Liver (tissue), 9 donors: ENCODE measurements around the gene MALT1. TPM values are rescaled to one million over a fixed set of nuclear protein-coding genes. Genes with fewer than 3 reads are reported as not detected.

Experiments used
- DNase-seq: peaks from one replicate; pipeline ENCODE4 v3.0.0-alpha.2; 2017; ENCODE audit warnings: low spot score
- H3K27ac ChIP-seq, 2 donors: one replicate each; pipeline ENCODE4 v1.7.0; 2013; ENCODE audit warnings: inconsistent platforms in 2 of 2, low read length in 2 of 2, control low read depth in 1 of 2, low read depth in 1 of 2, mild to moderate bottlenecking in 1 of 2
- H3K27me3 ChIP-seq, 4 donors: one replicate each; pipeline versions ENCODE4 v1.6.1 to v1.7.0; 2013; ENCODE audit warnings: low read length in 3 of 4, inconsistent platforms in 1 of 4, mild to moderate bottlenecking in 1 of 4, moderate library complexity in 1 of 4; ENCODE audit not compliant: control insufficient read depth in 4 of 4, insufficient read depth in 4 of 4
- H3K36me3 ChIP-seq, 4 donors: one replicate each; pipeline versions ENCODE4 v1.6.1 to v1.7.0; 2013; ENCODE audit warnings: low read length in 3 of 4, mild to moderate bottlenecking in 3 of 4, low read depth in 1 of 4, moderate library complexity in 1 of 4; ENCODE audit not compliant: control insufficient read depth in 4 of 4, insufficient read depth in 3 of 4
- H3K4me1 ChIP-seq, 4 donors: one replicate each; pipeline versions ENCODE4 v1.6.1 to v1.7.0; 2013; ENCODE audit warnings: low read length in 3 of 4, mild to moderate bottlenecking in 3 of 4, moderate library complexity in 1 of 4; ENCODE audit not compliant: control insufficient read depth in 4 of 4, insufficient read depth in 4 of 4
- H3K4me3 ChIP-seq, 3 donors: one replicate each; pipeline versions ENCODE4 v1.6.1 to v1.7.0; 2013; ENCODE audit warnings: low read length in 3 of 3, control low read depth in 1 of 3, low read depth in 1 of 3, mild to moderate bottlenecking in 1 of 3
- H3K9ac ChIP-seq, 2 donors: one replicate each; pipeline ENCODE4 v1.7.0; 2013; ENCODE audit warnings: low read length in 2 of 2, mild to moderate bottlenecking in 2 of 2, moderate library complexity in 2 of 2, control low read depth in 1 of 2, low read depth in 1 of 2
- H3K9me3 ChIP-seq, 4 donors: one replicate each; pipeline versions ENCODE4 v1.6.1 to v1.7.0; 2013; ENCODE audit warnings: low read length in 3 of 4; ENCODE audit not compliant: control insufficient read depth in 4 of 4
- ATF3 ChIP-seq: IDR thresholded peaks from 2 replicates; pipeline ENCODE4 v1.6.1; 2016; ENCODE audit warnings: antibody characterized with exemption
- EGR1 ChIP-seq, 2 donors: IDR thresholded peaks; 2 replicates each; pipeline ENCODE4 v1.6.1; 2016 to 2018; ENCODE audit warnings: antibody characterized with exemption in 2 of 2, low read depth in 2 of 2
- FOXA1 ChIP-seq: IDR thresholded peaks from 2 replicates; pipeline ENCODE4 v1.6.1; 2016; ENCODE audit warnings: antibody characterized with exemption
- FOXA2 ChIP-seq: IDR thresholded peaks from 2 replicates; pipeline ENCODE4 v1.6.1; 2016; ENCODE audit warnings: antibody characterized with exemption
- GABPA ChIP-seq, 2 donors: IDR thresholded peaks in 1 of 2; conservative IDR thresholded peaks in 1 of 2; 2 replicates each; pipeline ENCODE4 v1.6.1; 2016; ENCODE audit warnings: antibody characterized with exemption in 2 of 2, mild to moderate bottlenecking in 1 of 2, moderate library complexity in 1 of 2
- HNF4A ChIP-seq, 2 donors: conservative IDR thresholded peaks; 2 replicates each; pipeline ENCODE4 v1.6.1; 2016; ENCODE audit warnings: antibody characterized with exemption in 2 of 2, mild to moderate bottlenecking in 2 of 2
- HNF4G ChIP-seq: IDR thresholded peaks from 2 replicates; pipeline ENCODE4 v1.6.1; 2016; ENCODE audit warnings: antibody characterized with exemption
- JUND ChIP-seq, 2 donors: IDR thresholded peaks; 2 replicates each; pipeline ENCODE4 v1.6.1; 2016; ENCODE audit warnings: antibody characterized with exemption in 2 of 2
- NR2F2 ChIP-seq: IDR thresholded peaks from 2 replicates; pipeline ENCODE4 v1.6.1; 2016; ENCODE audit warnings: antibody characterized with exemption
- RAD21 ChIP-seq, 2 donors: IDR thresholded peaks; 2 replicates each; pipeline ENCODE4 v1.6.1; 2016; ENCODE audit warnings: antibody characterized with exemption in 2 of 2, mild to moderate bottlenecking in 2 of 2
- RXRA ChIP-seq, 2 donors: IDR thresholded peaks; 2 replicates each; pipeline ENCODE4 v1.6.1; 2017 to 2018; ENCODE audit warnings: antibody characterized with exemption in 2 of 2, mild to moderate bottlenecking in 1 of 2
- SP1 ChIP-seq: IDR thresholded peaks from 2 replicates; pipeline ENCODE4 v1.6.1; 2018; ENCODE audit warnings: antibody characterized with exemption, mild to moderate bottlenecking
- TAF1 ChIP-seq: conservative IDR thresholded peaks from 2 replicates; pipeline ENCODE4 v1.6.1; 2016; ENCODE audit warnings: antibody characterized with exemption, mild to moderate bottlenecking
- YY1 ChIP-seq: IDR thresholded peaks from 2 replicates; pipeline ENCODE4 v1.6.1; 2016; ENCODE audit warnings: antibody characterized with exemption, mild to moderate bottlenecking
- WGBS: extraction: QIAGEN DNeasy Blood & Tissue Kit; methylation state at CpG from one replicate; pipeline ENCODE4 v1.1.7; 2013; 5-methylcytosine and 5-hydroxymethylcytosine counted together
- polyA plus RNA-seq, 2 donors: library from polyadenylated mRNA; stranded (reverse) in 1 of 2; unstranded in 1 of 2; fragments of 200-250 nt in 1 of 2; fragments of >200 nt in 1 of 2; fragmentation: Nextera tagmentation in 1 of 2; extraction: Ambion mirVana in 1 of 2; gene quantifications; one replicate each; pipeline versions ENCODE4 v1.2.1 to v1.2.3, GENCODE V29; 2013 to 2015
- total RNA-seq, 2 donors: library from RNA; depleted of rRNA; stranded (reverse); fragments of >200 nt; gene quantifications; one replicate each; pipeline ENCODE4 v1.2.3, GENCODE V29; 2014
- TF ChIP-seq, protein P1 (sequence below): IDR thresholded peaks from 2 replicates; pipeline ENCODE4 v1.6.1; 2016; ENCODE audit warnings: antibody characterized with exemption, mild to moderate bottlenecking
- TF ChIP-seq, protein P2 (sequence below): fragments of 150-350 bp; IDR thresholded peaks from 2 replicates; pipeline ENCODE4 v1.5.1; 2017; ENCODE audit warnings: improper control_type of control experiment, low read depth, low read length; ENCODE audit not compliant: missing input control
- TF ChIP-seq, protein P3 (sequence below): IDR thresholded peaks from 2 replicates; pipeline ENCODE4 v1.6.1; 2016; ENCODE audit warnings: antibody characterized with exemption
- TF ChIP-seq, protein P4 (sequence below): IDR thresholded peaks from 2 replicates; pipeline ENCODE4 v1.6.1; 2016; ENCODE audit warnings: antibody characterized with exemption
- donor health status: healthy.
- donor health status: healthy.
- donor health status: healthy.
- donor health status: healthy.
- donor health status: healthy.

MALT1 gene
- total and polyA plus RNA-seq, 4 donors = 3.1 to 27.3 (median 6.4) TPM

DNA sequence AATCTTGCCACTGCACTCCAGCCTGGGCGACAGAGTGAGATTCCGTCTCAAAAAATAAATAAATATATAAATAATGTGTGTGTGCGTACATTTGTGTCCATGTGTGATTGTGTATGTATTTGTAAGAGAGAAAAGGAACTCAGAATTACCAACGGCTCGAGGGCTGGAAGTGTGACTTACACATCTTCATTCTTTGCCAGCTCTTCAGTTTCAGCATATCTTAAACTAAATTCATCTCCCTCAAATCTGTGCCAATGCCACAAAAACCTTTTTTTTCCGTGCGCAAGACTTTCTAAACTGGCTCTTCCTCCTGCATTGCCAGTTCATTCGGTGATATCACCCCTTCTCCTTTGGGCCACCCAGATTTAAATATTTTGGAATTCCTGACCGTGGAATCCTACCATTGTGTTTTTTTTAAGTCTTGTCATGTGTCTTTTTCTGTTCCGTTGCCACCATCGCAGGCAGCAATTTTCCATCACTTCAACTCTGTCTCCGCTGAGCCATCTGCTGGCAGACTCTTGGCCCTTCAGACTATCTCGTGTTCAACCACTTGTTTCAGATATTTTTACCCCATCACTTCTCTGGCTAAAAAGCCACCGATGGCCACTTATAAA, 116.4 kb downstream of the MALT1 start:
- Histone ChIP-seq H3K4me1 (no peaks in the 10 kb centered on the region), H3K9me3 (no peaks in the 10 kb centered on the region), H3K4me3 (no peak overlapping the region), H3K36me3 (no peaks in the 10 kb centered on the region), H3K9ac (no peak overlapping the region), H3K27ac (no peak overlapping the region), H3K27me3 (no peaks in the 10 kb centered on the region)
- no peak for DNase-seq
- TF ChIP-seq SP1 (no peak), RXRA (IDR thresholded peaks at IDR 0.05) (no peak), GABPA (IDR thresholded peaks at IDR 0.05 in 1 of 2, conservative IDR thresholded peaks at IDR 0.05 in 1 of 2) (no peak), FOXA1 (no peak), RAD21 (IDR thresholded peaks at IDR 0.05) (no peak), TAF1 (no peak), YY1 (no peak), JUND (IDR thresholded peaks at IDR 0.05) (no peak), HNF4A (conservative IDR thresholded peaks at IDR 0.05) (no peak), ATF3 (no peak), NR2F2 (no peak), HNF4G (no peak), FOXA2 (no peak), EGR1 (IDR thresholded peaks at IDR 0.05; ENCODE audit: low read depth in 2 of 2) (no peak)
- TF ChIP-seq, protein P1, sequence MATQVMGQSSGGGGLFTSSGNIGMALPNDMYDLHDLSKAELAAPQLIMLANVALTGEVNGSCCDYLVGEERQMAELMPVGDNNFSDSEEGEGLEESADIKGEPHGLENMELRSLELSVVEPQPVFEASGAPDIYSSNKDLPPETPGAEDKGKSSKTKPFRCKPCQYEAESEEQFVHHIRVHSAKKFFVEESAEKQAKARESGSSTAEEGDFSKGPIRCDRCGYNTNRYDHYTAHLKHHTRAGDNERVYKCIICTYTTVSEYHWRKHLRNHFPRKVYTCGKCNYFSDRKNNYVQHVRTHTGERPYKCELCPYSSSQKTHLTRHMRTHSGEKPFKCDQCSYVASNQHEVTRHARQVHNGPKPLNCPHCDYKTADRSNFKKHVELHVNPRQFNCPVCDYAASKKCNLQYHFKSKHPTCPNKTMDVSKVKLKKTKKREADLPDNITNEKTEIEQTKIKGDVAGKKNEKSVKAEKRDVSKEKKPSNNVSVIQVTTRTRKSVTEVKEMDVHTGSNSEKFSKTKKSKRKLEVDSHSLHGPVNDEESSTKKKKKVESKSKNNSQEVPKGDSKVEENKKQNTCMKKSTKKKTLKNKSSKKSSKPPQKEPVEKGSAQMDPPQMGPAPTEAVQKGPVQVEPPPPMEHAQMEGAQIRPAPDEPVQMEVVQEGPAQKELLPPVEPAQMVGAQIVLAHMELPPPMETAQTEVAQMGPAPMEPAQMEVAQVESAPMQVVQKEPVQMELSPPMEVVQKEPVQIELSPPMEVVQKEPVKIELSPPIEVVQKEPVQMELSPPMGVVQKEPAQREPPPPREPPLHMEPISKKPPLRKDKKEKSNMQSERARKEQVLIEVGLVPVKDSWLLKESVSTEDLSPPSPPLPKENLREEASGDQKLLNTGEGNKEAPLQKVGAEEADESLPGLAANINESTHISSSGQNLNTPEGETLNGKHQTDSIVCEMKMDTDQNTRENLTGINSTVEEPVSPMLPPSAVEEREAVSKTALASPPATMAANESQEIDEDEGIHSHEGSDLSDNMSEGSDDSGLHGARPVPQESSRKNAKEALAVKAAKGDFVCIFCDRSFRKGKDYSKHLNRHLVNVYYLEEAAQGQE = no peak
- TF ChIP-seq, protein P2, sequence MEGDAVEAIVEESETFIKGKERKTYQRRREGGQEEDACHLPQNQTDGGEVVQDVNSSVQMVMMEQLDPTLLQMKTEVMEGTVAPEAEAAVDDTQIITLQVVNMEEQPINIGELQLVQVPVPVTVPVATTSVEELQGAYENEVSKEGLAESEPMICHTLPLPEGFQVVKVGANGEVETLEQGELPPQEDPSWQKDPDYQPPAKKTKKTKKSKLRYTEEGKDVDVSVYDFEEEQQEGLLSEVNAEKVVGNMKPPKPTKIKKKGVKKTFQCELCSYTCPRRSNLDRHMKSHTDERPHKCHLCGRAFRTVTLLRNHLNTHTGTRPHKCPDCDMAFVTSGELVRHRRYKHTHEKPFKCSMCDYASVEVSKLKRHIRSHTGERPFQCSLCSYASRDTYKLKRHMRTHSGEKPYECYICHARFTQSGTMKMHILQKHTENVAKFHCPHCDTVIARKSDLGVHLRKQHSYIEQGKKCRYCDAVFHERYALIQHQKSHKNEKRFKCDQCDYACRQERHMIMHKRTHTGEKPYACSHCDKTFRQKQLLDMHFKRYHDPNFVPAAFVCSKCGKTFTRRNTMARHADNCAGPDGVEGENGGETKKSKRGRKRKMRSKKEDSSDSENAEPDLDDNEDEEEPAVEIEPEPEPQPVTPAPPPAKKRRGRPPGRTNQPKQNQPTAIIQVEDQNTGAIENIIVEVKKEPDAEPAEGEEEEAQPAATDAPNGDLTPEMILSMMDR = no peak
- TF ChIP-seq, protein P3, sequence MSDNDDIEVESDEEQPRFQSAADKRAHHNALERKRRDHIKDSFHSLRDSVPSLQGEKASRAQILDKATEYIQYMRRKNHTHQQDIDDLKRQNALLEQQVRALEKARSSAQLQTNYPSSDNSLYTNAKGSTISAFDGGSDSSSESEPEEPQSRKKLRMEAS = no peak
- TF ChIP-seq, protein P4, sequence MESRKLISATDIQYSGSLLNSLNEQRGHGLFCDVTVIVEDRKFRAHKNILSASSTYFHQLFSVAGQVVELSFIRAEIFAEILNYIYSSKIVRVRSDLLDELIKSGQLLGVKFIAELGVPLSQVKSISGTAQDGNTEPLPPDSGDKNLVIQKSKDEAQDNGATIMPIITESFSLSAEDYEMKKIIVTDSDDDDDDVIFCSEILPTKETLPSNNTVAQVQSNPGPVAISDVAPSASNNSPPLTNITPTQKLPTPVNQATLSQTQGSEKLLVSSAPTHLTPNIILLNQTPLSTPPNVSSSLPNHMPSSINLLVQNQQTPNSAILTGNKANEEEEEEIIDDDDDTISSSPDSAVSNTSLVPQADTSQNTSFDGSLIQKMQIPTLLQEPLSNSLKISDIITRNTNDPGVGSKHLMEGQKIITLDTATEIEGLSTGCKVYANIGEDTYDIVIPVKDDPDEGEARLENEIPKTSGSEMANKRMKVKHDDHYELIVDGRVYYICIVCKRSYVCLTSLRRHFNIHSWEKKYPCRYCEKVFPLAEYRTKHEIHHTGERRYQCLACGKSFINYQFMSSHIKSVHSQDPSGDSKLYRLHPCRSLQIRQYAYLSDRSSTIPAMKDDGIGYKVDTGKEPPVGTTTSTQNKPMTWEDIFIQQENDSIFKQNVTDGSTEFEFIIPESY = no peak
- 87% methylated on average over 14 of the region's 14 CpGs for WGBS
